Measurements from ENCODE around the gene GJC2.

GRCh38 chr1:228190778-228191177 is 41.0 kb downstream of the GJC2 start:
- TF ChIP-seq CTCF (IDR thresholded peaks at IDR 0.05; ENCODE audit: extremely low read depth in 1 of 2, insufficient read depth in 1 of 2, low read depth in 1 of 2, low read length in 2 of 2), result no peak
- TF ChIP-seq POLR2AphosphoS5 (IDR thresholded peaks at IDR 0.05; ENCODE audit: insufficient read depth, low read depth, low read length), result no peak
- no peak for TF ChIP-seq JUN (IDR thresholded peaks at IDR 0.05; ENCODE audit: borderline replicate concordance, insufficient read depth, insufficient read length, low read depth)
- no peak for TF ChIP-seq EZH2 (IDR thresholded peaks at IDR 0.05; ENCODE audit: borderline replicate concordance, low read depth, low read length, severe bottlenecking)
- no peak for TF ChIP-seq POLR2A (IDR thresholded peaks at IDR 0.05; ENCODE audit: low read depth, low read length)
- no peak for TF ChIP-seq MAX (IDR thresholded peaks at IDR 0.05; ENCODE audit: insufficient read depth, insufficient read length)
- TF ChIP-seq GATA2 (IDR thresholded peaks at IDR 0.05; ENCODE audit: insufficient read depth, insufficient read length, low read depth, low read length), result no peak
- no peak for TF ChIP-seq MYC (IDR thresholded peaks at IDR 0.05; ENCODE audit: low read depth, low read length)

Data from endothelial cell of umbilical vein (primary cell).